Immature natural killer cell (primary cell): ENCODE data around the gene ARID3C. TPM values are rescaled to one million over a fixed set of nuclear protein-coding genes. Genes with fewer than 3 reads are reported as not detected.

Experiments
- DNase-seq, 3 donors: peaks; one replicate each; pipeline ENCODE4 v3.0.0; 2022; ENCODE audit warnings: mixed read lengths in 1 of 3
- H3K27ac Mint-ChIP-seq, 6 donors: one replicate each; pipeline ENCODE4 v1.8.0; 2020; ENCODE audit warnings: mixed read lengths in 6 of 6, mild to moderate bottlenecking in 5 of 6, inconsistent platforms in 4 of 6, moderate library complexity in 3 of 6
- H3K27me3 Mint-ChIP-seq, 3 donors: one replicate each; pipeline ENCODE4 v1.8.0; 2020 to 2021; ENCODE audit warnings: low read depth in 3 of 3, mild to moderate bottlenecking in 3 of 3, mixed read lengths in 3 of 3, moderate library complexity in 3 of 3, inconsistent platforms in 1 of 3
- H3K36me3 Mint-ChIP-seq, 3 donors: one replicate each; pipeline ENCODE4 v1.8.0; 2020; ENCODE audit warnings: mixed read lengths in 3 of 3, inconsistent platforms in 2 of 3, mild to moderate bottlenecking in 2 of 3
- H3K4me1 Mint-ChIP-seq, 2 donors: one replicate each; pipeline ENCODE4 v1.8.0; 2020; ENCODE audit warnings: inconsistent platforms in 2 of 2, mild to moderate bottlenecking in 2 of 2, mixed read lengths in 2 of 2, moderate library complexity in 1 of 2
- H3K4me3 Mint-ChIP-seq, 5 donors: one replicate each; pipeline ENCODE4 v1.8.0; 2020; ENCODE audit warnings: mild to moderate bottlenecking in 5 of 5, mixed read lengths in 5 of 5, inconsistent platforms in 3 of 5, moderate library complexity in 3 of 5
- H3K9me3 Mint-ChIP-seq, 6 donors: one replicate each; pipeline ENCODE4 v1.8.0; 2020; ENCODE audit warnings: mild to moderate bottlenecking in 6 of 6, mixed read lengths in 6 of 6, inconsistent platforms in 4 of 6, moderate library complexity in 3 of 6
- polyA plus RNA-seq, 3 donors: library from polyadenylated mRNA; unstranded; fragments of 300-500 nt; fragmentation: Illumina TruSeq; gene quantifications; one replicate each; pipeline ENCODE4 v1.2.3, GENCODE V29; 2021

ARID3C gene
- polyA plus RNA-seq, 3 donors from 2014 or later: not detected

- H3K36me3 Mint-ChIP-seq: peaks cover 4 to 8% (median 5%) of the 10 kb centered on the region in 3 donors
These were observed 1.7 kb upstream of the ARID3C start for GRCh38 chr9:34630402-34631154.

DNA sequence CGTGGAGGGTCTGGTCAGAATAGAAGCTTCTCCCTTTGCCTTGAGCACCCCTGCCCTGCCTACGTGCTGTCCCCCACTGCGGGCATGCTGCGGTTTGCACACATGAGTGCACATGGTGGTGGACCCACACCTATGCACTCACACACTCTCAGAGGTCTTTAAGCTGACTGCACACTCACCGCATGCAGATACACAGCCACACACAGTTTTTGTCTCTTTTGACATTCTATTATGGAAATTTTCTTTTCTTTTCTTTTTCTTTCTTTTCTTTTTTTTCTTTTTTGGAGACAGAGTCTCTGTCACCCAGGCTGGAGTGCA, 584 bp upstream of the ARID3C start:
- peaks cover 24 to 36% (median 32%) of the 10 kb centered on the region in 3 donors for H3K27me3 Mint-ChIP-seq
- H3K4me1 Mint-ChIP-seq: peaks cover 18 to 24% of the 10 kb centered on the region in 2 donors
- no peaks in the 10 kb centered on the region for H3K9me3 Mint-ChIP-seq
- no peak for DNase-seq
- peak overlapping the region; percentile 73 to 88 (median 83) for H3K4me3 Mint-ChIP-seq
- peak overlapping the region in 1 of 6 donors; percentile 35 for H3K27ac Mint-ChIP-seq
- peaks cover 4 to 8% (median 5%) of the 10 kb centered on the region in 3 donors for H3K36me3 Mint-ChIP-seq

More at GRCh38 chr9:34630402-34631154, 1.7 kb upstream of the ARID3C start:
- Mint-ChIP-seq H3K4me3 (peak overlapping the region in 4 of 5 donors; percentile 21 to 61 (median 37)), H3K4me1 (peaks cover 20 to 28% of the 10 kb centered on the region in 2 donors), H3K27ac (peak overlapping the region in 1 of 6 donors; percentile 20), H3K27me3 (peaks cover 19 to 30% (median 28%) of the 10 kb centered on the region in 3 donors), H3K9me3 (no peaks in the 10 kb centered on the region)
- DNase-seq: no peak

GRCh38 chr9:34627716-34628655, 880 bp downstream of the ARID3C start:
- peaks cover 16 to 17% of the 10 kb centered on the region in 2 donors for H3K4me1 Mint-ChIP-seq
- peaks cover 30 to 46% (median 37%) of the 10 kb centered on the region in 3 donors for H3K27me3 Mint-ChIP-seq
- H3K36me3 Mint-ChIP-seq: peaks cover 4 to 5% (median 5%) of the 10 kb centered on the region in 3 donors
- H3K9me3 Mint-ChIP-seq: peaks cover 0 to 2% (median 0%) of the 10 kb centered on the region in 6 donors
- no peak for DNase-seq
- H3K4me3 Mint-ChIP-seq: peak overlapping the region; percentile 79 to 92 (median 87)
- H3K27ac Mint-ChIP-seq: peak overlapping the region in 2 of 6 donors; percentile 10 to 58

DNA sequence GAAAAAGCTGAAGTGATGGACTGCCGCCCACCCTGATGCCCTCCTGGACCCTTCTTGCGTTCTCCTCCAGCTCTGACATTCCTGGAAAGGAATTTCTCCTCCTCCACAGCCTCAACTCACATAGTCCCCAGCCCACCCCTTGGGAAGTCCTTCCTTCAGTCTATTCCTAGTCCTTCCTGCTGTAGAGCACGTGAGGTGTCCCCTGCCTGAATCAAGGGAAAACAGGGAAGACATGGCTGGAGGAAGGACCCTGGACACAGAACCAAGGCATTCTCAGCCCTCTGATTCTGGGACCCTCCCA, 3.7 kb downstream of the ARID3C start:
- Mint-ChIP-seq H3K9me3 (peaks cover 0 to 2% (median 0%) of the 10 kb centered on the region in 6 donors), H3K27ac (no peak overlapping the region), H3K4me1 (peaks cover 26 to 30% of the 10 kb centered on the region in 2 donors), H3K4me3 (no peak overlapping the region), H3K27me3 (peaks cover 35 to 56% (median 36%) of the 10 kb centered on the region in 3 donors), H3K36me3 (peaks cover 4 to 5% (median 5%) of the 10 kb centered on the region in 3 donors)
- no peak for DNase-seq

DNA sequence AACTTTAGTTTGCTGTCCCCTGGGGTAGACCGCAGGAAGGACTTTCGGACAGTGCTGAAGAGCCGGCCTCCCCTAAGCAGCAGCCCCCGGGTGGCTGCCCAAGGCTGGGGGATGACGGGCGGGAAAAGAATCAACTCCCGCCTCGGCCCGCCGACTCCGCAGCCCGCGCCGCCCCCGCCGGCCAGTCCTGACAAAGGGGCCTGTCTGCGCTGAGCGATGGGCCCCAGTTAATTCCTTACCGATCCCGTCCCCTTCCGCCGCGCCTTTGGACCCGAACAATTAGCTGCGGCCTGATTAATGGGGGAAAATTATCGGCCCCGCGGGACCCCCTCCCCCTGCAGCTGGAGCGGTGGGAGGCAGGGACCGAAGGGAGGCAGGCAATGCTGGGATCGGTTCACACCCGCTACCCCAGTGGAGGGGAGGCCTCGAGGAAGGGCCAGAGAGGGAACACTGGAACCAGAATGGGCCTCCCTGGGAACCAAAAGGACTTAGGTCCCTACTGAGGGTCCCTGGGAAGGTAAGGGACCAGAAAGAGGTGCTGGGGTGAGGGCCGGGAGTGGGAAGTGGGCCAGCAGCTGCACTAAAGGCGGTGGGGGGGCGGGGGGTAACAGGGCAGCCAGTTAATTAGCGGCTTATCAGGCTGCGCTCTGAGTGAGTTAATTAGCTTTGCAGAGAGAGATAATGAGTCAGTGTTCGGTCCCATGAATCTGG, 4.2 kb downstream of the ARID3C start:
- Mint-ChIP-seq H3K4me3 (no peak overlapping the region), H3K4me1 (peaks cover 31 to 35% of the 10 kb centered on the region in 2 donors), H3K27ac (no peak overlapping the region), H3K36me3 (peaks cover 4 to 5% (median 5%) of the 10 kb centered on the region in 3 donors), H3K9me3 (peaks cover 0 to 2% (median 0%) of the 10 kb centered on the region in 6 donors), H3K27me3 (peaks cover 34 to 52% (median 35%) of the 10 kb centered on the region in 3 donors)
- no peak for DNase-seq

GRCh38 chr9:34623374-34624235, 5.3 kb downstream of the ARID3C start:
- Mint-ChIP-seq H3K36me3 (peaks cover 3 to 4% (median 4%) of the 10 kb centered on the region in 3 donors), H3K27me3 (peaks cover 27 to 46% (median 35%) of the 10 kb centered on the region in 3 donors), H3K27ac (peak overlapping the region in 2 of 6 donors; percentile 70), H3K4me1 (peaks cover 32 to 38% of the 10 kb centered on the region in 2 donors), H3K9me3 (peaks cover 0 to 2% (median 0%) of the 10 kb centered on the region in 6 donors), H3K4me3 (peak overlapping the region in 3 of 5 donors; percentile 21 to 46 (median 34))
- DNase-seq: peak; percentile 32 to 44 (median 39)

- DNase-seq: peak; percentile 92 to 94 (median 93)
- H3K27ac Mint-ChIP-seq: peak within 1 kb of the TSS; percentile 91 to 96 (median 94)
These were observed 8.5 kb downstream of the ARID3C start, which contains the start of gene DCTN3 for GRCh38 chr9:34620061-34620994. TSS of gene DCTN3 (minus strand) at chr9:34620495. CDS start at chr9:34620464, 31 bp downstream.

GRCh38 chr9:34615132-34615531, 13.7 kb downstream of the ARID3C start:
- H3K36me3 Mint-ChIP-seq: peaks cover 0 to 31% (median 7%) of the 10 kb centered on the region in 3 donors
- peaks cover 0 to 2% (median 0%) of the 10 kb centered on the region in 6 donors for H3K9me3 Mint-ChIP-seq
- DNase-seq: no peak
- H3K4me3 Mint-ChIP-seq: no peak overlapping the region
- H3K4me1 Mint-ChIP-seq: peaks cover 38 to 47% of the 10 kb centered on the region in 2 donors
- H3K27me3 Mint-ChIP-seq: peaks cover 6 to 10% (median 8%) of the 10 kb centered on the region in 3 donors
- H3K27ac Mint-ChIP-seq: peak overlapping the region in 1 of 6 donors; percentile 34

More at GRCh38 chr9:34620061-34620994, 8.5 kb downstream of the ARID3C start, which contains the start of gene DCTN3:
- Mint-ChIP-seq H3K9me3 (peaks cover 0 to 2% (median 0%) of the 10 kb centered on the region in 6 donors), H3K4me1 (peaks cover 30 to 32% of the 10 kb centered on the region in 2 donors), H3K36me3 (peaks cover 0 to 18% (median 7%) of the 10 kb centered on the region in 3 donors), H3K4me3 (peak within 1 kb of the TSS; percentile 88 to 98 (median 95)), H3K27me3 (peaks cover 17 to 29% (median 23%) of the 10 kb centered on the region in 3 donors)

DNA sequence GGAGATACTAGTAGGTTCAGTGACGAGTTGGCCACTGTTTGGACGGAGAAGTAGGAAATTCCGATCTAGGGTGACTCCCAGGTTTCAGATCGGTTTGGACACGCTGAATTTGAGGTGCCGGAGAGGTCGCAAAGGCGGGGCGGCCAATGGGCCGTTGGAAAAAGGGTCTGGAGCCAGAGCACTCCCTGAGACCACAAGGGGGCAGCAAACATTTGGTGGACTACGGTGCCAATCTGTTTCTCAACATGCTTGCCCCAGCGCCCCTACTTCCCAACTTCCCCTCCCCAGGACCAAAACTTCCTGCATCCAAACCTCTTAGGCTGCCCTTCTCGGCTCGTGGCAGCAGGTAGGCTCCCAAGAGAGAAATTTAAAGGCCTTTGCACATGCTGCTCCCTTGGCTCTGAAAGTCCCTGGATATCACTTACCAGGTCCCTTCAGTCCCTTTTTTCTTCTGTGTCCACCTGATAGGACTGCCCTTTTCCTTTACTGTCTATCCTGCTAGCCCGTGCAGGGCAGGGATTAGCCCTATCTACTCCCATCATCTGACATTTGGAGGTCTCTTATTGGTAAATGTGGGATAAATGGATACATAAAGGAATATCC, 16.0 kb downstream of the ARID3C start:
- H3K36me3 Mint-ChIP-seq: peaks cover 0 to 27% (median 7%) of the 10 kb centered on the region in 3 donors
- peak overlapping the region; percentile 88 to 98 (median 94) for H3K27ac Mint-ChIP-seq
- H3K27me3 Mint-ChIP-seq: peaks cover 6 to 8% (median 8%) of the 10 kb centered on the region in 3 donors
- H3K4me3 Mint-ChIP-seq: peak overlapping the region; percentile 92 to 98 (median 93)
- H3K9me3 Mint-ChIP-seq: no peaks in the 10 kb centered on the region
- peaks cover 23 to 31% of the 10 kb centered on the region in 2 donors for H3K4me1 Mint-ChIP-seq
- peak; percentile 69 to 72 (median 72) for DNase-seq

DNA sequence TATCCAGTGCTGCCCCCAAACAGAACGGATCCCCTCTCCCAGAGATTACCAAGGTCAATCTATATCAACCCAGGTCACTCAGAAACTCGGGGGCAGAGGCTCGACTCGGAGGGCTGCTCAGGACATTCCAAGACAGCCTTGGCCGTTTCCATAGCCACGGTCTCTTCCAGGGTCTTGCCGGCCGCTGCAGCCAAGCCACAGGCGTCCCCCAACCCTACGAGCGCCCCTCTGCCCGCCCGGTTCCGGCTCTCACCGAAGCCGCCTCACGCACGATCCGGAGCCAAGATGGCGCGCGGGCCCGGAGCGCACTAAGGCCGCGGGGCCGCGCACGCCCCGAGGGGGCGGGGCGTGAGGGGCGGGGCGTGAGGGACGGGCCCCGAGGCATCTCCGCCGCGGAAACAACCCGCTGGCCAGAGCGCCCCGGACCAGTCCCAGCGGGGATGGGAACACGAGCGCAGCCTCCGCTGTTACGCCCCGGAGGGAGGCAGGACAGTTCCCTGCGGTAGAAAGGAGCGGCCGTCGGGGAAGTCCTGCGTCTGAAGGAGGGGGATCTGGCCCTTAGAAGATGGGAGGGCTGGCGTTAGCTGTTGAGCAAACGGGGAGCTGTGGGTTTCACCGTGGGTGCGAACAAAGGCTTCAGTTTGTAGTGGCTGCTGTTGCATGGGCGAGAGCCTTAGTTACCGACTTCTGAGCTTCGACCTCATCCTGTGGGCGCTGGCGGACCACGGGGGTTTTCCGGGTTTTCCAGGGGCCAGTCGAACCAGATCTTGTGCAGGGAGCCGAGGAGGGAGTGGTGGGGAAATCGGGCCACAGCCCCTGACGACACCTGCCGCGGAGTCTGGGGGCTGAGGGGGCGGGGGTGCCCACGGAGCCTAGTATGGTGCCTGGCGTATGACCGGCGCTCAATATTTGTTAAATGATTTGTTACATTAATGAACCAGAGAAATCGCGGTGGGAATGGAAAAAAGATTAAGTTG, 16.8 kb downstream of the ARID3C start, which contains the start of gene RPP25L:
TSS of gene RPP25L (minus strand) at position 287 of the 977 bp plus-strand sequence. CDS start 801 bp downstream, outside the sequence.
- Mint-ChIP-seq H3K36me3 (peaks cover 0 to 23% (median 7%) of the 10 kb centered on the region in 3 donors), H3K9me3 (no peaks in the 10 kb centered on the region), H3K4me3 (peak within 1 kb of the TSS; percentile 92 to 98 (median 93)), H3K4me1 (peaks cover 23 to 31% of the 10 kb centered on the region in 2 donors), H3K27me3 (peaks cover 6 to 8% (median 8%) of the 10 kb centered on the region in 3 donors), H3K27ac (peak within 1 kb of the TSS; percentile 88 to 98 (median 94))
- DNase-seq: peak; percentile 88 to 90 (median 89)
